CD14-positive monocyte (primary cell): ENCODE data around the gene STK32C. TPM values are rescaled to one million over a fixed set of nuclear protein-coding genes. Genes with fewer than 3 reads are reported as not detected.

Experiments used
- DNase-seq, 3 donors: peaks; one replicate each; pipeline ENCODE4 v3.0.0-alpha.2; 2011 to 2022
- H2AFZ ChIP-seq: 2 replicates; pipeline ENCODE4 v1.6.0; 2012; ENCODE audit warnings: mild to moderate bottlenecking, low read depth, low read length, inconsistent platforms; ENCODE audit not compliant: insufficient read depth, poor library complexity, severe bottlenecking
- H3K27ac ChIP-seq, 2 donors: 1 replicate in 1 of 2; 2 replicates in 1 of 2; pipeline ENCODE4 v1.5.1; 2012 to 2013; ENCODE audit warnings: low read length in 2 of 2, control low read depth in 1 of 2, inconsistent platforms in 1 of 2, low read depth in 1 of 2, mild to moderate bottlenecking in 1 of 2
- H3K27me3 ChIP-seq, 2 donors: one replicate each; pipeline versions ENCODE4 v1.6.0 to v1.6.1; 2011 to 2013; ENCODE audit warnings: low read length in 2 of 2; ENCODE audit not compliant: control insufficient read depth in 2 of 2, insufficient read depth in 2 of 2
- H3K36me3 ChIP-seq, 2 donors: replicated peaks in 1 of 2; 1 replicate in 1 of 2; 2 replicates in 1 of 2; pipeline versions ENCODE4 v1.5.1 to v1.6.1; 2012 to 2013; ENCODE audit warnings: low read length in 2 of 2, control low read depth in 1 of 2, inconsistent platforms in 1 of 2, mild to moderate bottlenecking in 1 of 2; ENCODE audit not compliant: insufficient read depth in 2 of 2, control insufficient read depth in 1 of 2
- H3K4me1 ChIP-seq, 2 donors: 1 replicate in 1 of 2; 2 replicates in 1 of 2; pipeline versions ENCODE4 v1.5.1 to v1.6.1; 2012 to 2013; ENCODE audit warnings: low read length in 2 of 2, control low read depth in 1 of 2, inconsistent platforms in 1 of 2, mild to moderate bottlenecking in 1 of 2, moderate library complexity in 1 of 2; ENCODE audit not compliant: insufficient read depth in 2 of 2, control insufficient read depth in 1 of 2
- H3K4me2 ChIP-seq: replicated peaks from 2 replicates; pipeline ENCODE3; 2012; ENCODE audit warnings: low read length, moderate library complexity, mild to moderate bottlenecking; ENCODE audit not compliant: poor library complexity, severe bottlenecking; ENCODE audit errors: extremely low read depth
- H3K4me3 ChIP-seq, 3 experiments: fragments of 200-600 bp in 1 of 3; sonication (generic) in 1 of 3; replicated peaks in 1 of 3; 1 replicate in 2 of 3; 2 replicates in 1 of 3; pipeline ENCODE4 v1.5.1; 2011 to 2013; ENCODE audit warnings: low read length in 3 of 3, mild to moderate bottlenecking in 3 of 3, control low read depth in 2 of 3, low read depth in 2 of 3, inconsistent platforms in 1 of 3, moderate library complexity in 1 of 3
- H3K79me2 ChIP-seq: 2 replicates; pipeline ENCODE4 v1.6.0; 2012; ENCODE audit warnings: mild to moderate bottlenecking, control low read depth, inconsistent platforms, low read length, moderate library complexity; ENCODE audit not compliant: insufficient read depth
- H3K9ac ChIP-seq: 2 replicates; pipeline ENCODE4 v1.6.0; 2017; ENCODE audit warnings: low read length, mild to moderate bottlenecking; ENCODE audit not compliant: insufficient read depth, poor library complexity, severe bottlenecking
- H3K9me3 ChIP-seq, 2 donors: replicated peaks in 1 of 2; 1 replicate in 1 of 2; 2 replicates in 1 of 2; pipeline versions ENCODE4 v1.5.1 to v1.6.1; 2012 to 2013; ENCODE audit warnings: low read length in 2 of 2, control low read depth in 1 of 2; ENCODE audit not compliant: control insufficient read depth in 1 of 2, insufficient read depth in 1 of 2
- H4K20me1 ChIP-seq: 2 replicates; pipeline ENCODE4 v1.6.0; 2012; ENCODE audit warnings: mild to moderate bottlenecking, low read length, control low read depth, moderate library complexity; ENCODE audit not compliant: insufficient read depth
- H3K27ac Mint-ChIP-seq, 7 donors: one replicate each; pipeline ENCODE4 v1.8.0; 2020; ENCODE audit warnings: mild to moderate bottlenecking in 7 of 7, mixed read lengths in 7 of 7, moderate library complexity in 6 of 7, inconsistent platforms in 2 of 7
- H3K27me3 Mint-ChIP-seq, 3 donors: one replicate each; pipeline ENCODE4 v1.8.0; 2021 to 2022; ENCODE audit warnings: low read depth in 3 of 3, mild to moderate bottlenecking in 3 of 3, mixed read lengths in 3 of 3, moderate library complexity in 3 of 3, inconsistent platforms in 1 of 3
- H3K36me3 Mint-ChIP-seq, 2 donors: one replicate each; pipeline ENCODE4 v1.8.0; 2020; ENCODE audit warnings: mixed read lengths in 2 of 2, inconsistent platforms in 1 of 2, mild to moderate bottlenecking in 1 of 2
- H3K4me1 Mint-ChIP-seq: one replicate; pipeline ENCODE4 v1.8.0; 2020; ENCODE audit warnings: mild to moderate bottlenecking, mixed read lengths
- H3K4me3 Mint-ChIP-seq, 2 donors: one replicate each; pipeline ENCODE4 v1.8.0; 2020; ENCODE audit warnings: mild to moderate bottlenecking in 2 of 2, mixed read lengths in 2 of 2, moderate library complexity in 1 of 2
- H3K9me3 Mint-ChIP-seq, 7 donors: one replicate each; pipeline ENCODE4 v1.8.0; 2020 to 2022; ENCODE audit warnings: mixed read lengths in 7 of 7, mild to moderate bottlenecking in 6 of 7, moderate library complexity in 6 of 7, inconsistent platforms in 2 of 7
- WGBS: methylation state at CpG from one replicate; pipeline ENCODE4 v1.1.5; 2013; ENCODE audit warnings: missing lambda C conversion rate; ENCODE audit not compliant: insufficient coverage; 5-methylcytosine and 5-hydroxymethylcytosine counted together
- intact Hi-C, 2 donors: fragments of 100-400 bp; cut with micrococcal nuclease; formaldehyde crosslinking; loops; one replicate each; pipeline versions ENCODE4 v1.15.0 to v1.15.1; 2023
- polyA plus RNA-seq, 3 donors: library from polyadenylated mRNA; depleted of rRNA in 1 of 3; unstranded in 2 of 3; stranded (reverse) in 1 of 3; fragments of 300-500 nt in 2 of 3; fragments of >200 nt in 1 of 3; fragmentation: Illumina TruSeq in 2 of 3; gene quantifications; 1 replicate in 2 of 3; 2 replicates in 1 of 3; pipeline ENCODE4 v1.2.3, GENCODE V29; 2012 to 2021
- TF ChIP-seq, protein P1 (sequence below): fragments of 200-600 bp; IDR thresholded peaks from one replicate; pipeline ENCODE4 v1.8.0; 2022; ENCODE audit warnings: antibody characterized with exemption, mild to moderate bottlenecking

Gene STK32C
- polyA plus RNA-seq, 3 donors = 13.6 to 22.8 (median 18.4) TPM

DNA sequence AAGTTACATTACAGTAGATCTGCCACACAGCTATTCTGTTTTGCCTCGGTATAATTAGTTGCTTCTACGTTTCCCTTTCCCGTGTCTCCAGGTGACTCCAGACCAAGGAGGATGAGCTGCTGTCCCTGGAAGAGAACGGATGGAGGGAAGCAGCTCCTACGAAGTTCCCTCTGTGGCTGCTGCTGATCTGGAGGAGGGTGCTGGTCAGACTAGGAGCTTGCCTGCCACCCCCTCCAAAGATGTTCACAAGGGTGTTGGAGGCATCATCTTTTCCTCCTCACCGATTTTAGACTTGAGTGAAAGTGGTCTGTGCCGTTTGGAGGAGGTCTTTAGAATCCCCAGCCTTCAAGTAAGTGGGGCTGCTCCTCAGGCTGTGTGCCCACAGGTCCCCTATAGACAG lies 25.6 kb upstream of the STK32C start:
- Mint-ChIP-seq H3K36me3 (peaks cover 10 to 16% of the 10 kb centered on the region in 2 donors), H3K4me3 (no peak overlapping the region), H3K27ac (peak overlapping the region in 5 of 7 donors; percentile 15 to 94 (median 22)), H3K4me1 (peaks cover 77% of the 10 kb centered on the region), H3K9me3 (no peaks in the 10 kb centered on the region), H3K27me3 (no peaks in the 10 kb centered on the region)
- H3K4me2 ChIP-seq = no peak overlapping the region
- 100% methylated on average over 2 of the region's 7 CpGs for WGBS
- no peaks in the 10 kb centered on the region for H3K27me3 ChIP-seq
- peak overlapping the region in 1 of 3 experiments; percentile 96 for H3K4me3 ChIP-seq
- peak overlapping the region; percentile 3 to 86 for H3K27ac ChIP-seq
- H2AFZ ChIP-seq = no peak overlapping the region
- peaks cover 63 to 77% of the 10 kb centered on the region in 2 donors for H3K4me1 ChIP-seq
- TF ChIP-seq, protein P1, sequence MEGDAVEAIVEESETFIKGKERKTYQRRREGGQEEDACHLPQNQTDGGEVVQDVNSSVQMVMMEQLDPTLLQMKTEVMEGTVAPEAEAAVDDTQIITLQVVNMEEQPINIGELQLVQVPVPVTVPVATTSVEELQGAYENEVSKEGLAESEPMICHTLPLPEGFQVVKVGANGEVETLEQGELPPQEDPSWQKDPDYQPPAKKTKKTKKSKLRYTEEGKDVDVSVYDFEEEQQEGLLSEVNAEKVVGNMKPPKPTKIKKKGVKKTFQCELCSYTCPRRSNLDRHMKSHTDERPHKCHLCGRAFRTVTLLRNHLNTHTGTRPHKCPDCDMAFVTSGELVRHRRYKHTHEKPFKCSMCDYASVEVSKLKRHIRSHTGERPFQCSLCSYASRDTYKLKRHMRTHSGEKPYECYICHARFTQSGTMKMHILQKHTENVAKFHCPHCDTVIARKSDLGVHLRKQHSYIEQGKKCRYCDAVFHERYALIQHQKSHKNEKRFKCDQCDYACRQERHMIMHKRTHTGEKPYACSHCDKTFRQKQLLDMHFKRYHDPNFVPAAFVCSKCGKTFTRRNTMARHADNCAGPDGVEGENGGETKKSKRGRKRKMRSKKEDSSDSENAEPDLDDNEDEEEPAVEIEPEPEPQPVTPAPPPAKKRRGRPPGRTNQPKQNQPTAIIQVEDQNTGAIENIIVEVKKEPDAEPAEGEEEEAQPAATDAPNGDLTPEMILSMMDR = no peak
- peaks cover 17% of the 10 kb centered on the region for H4K20me1 ChIP-seq
- no peak for DNase-seq
- peaks cover 45% of the 10 kb centered on the region for H3K79me2 ChIP-seq
- no peaks in the 10 kb centered on the region for H3K9me3 ChIP-seq
- intact Hi-C loops = loop anchor here (5.0 to 10.0 kb wide), 2 partner anchors 201 to 431 kb away; partner anchors contain the start of genes INPP5A (in 1 of the 2) and PPP2R2D (in 1 of the 2)
- H3K36me3 ChIP-seq = no peaks in the 10 kb centered on the region
- no peak overlapping the region for H3K9ac ChIP-seq

DNA sequence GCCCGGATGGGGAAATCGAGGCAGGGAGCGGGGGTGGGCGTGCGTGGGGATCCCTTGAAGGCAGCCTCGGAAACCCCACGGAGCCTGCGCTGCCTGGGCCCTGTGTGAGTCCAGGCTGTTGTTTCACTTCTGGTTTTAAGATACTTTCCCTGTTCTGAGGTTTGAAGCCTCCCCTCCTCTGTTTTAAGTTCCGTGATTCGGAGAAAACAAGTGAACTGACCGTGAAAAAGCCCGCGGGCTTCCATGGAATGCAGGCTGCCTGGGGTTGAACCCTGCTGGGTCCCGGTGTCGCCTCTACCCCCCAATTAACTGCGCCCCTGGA lies 24.6 kb upstream of the STK32C start:
- H3K4me1 ChIP-seq = peaks cover 73 to 80% of the 10 kb centered on the region in 2 donors
- peaks cover 82% of the 10 kb centered on the region for H3K4me1 Mint-ChIP-seq
- peaks cover 27% of the 10 kb centered on the region for H4K20me1 ChIP-seq
- DNase-seq = peak; percentile 58 to 82 (median 63)
- no peaks in the 10 kb centered on the region for H3K9me3 ChIP-seq
- H3K27ac ChIP-seq = peak overlapping the region; percentile 86
- peak overlapping the region; percentile 87 to 96 (median 94) for H3K27ac Mint-ChIP-seq
- H3K36me3 Mint-ChIP-seq = peaks cover 15 to 21% of the 10 kb centered on the region in 2 donors
- peaks cover 0 to 2% (median 0%) of the 10 kb centered on the region in 3 donors for H3K27me3 Mint-ChIP-seq
- no peaks in the 10 kb centered on the region for H3K27me3 ChIP-seq
- peak overlapping the region; percentile 85 for H2AFZ ChIP-seq
- peaks cover 2 to 7% of the 10 kb centered on the region in 2 donors for H3K36me3 ChIP-seq
- peak overlapping the region; percentile 86 to 92 for H3K4me3 Mint-ChIP-seq
- TF ChIP-seq, protein P1 = no peak
- H3K9me3 Mint-ChIP-seq = no peaks in the 10 kb centered on the region
- H3K79me2 ChIP-seq = peaks cover 55% of the 10 kb centered on the region
- intact Hi-C loops = loop anchor here (5.0 to 10.0 kb wide), 2 partner anchors 202 to 430 kb away; partner anchors contain the start of genes INPP5A (in 1 of the 2) and PPP2R2D (in 1 of the 2)
- 2% methylated on average over 11 of the region's 16 CpGs for WGBS
- peak overlapping the region; percentile 95 to 96 (median 95) for H3K4me3 ChIP-seq
- peak overlapping the region; percentile 74 for H3K9ac ChIP-seq
- peak overlapping the region; percentile 92 for H3K4me2 ChIP-seq
